Measurements from ENCODE around the gene PHACTR3.

PHACTR3 gene

GRCh38 chr20:59574308-59574707 is 30.0 kb upstream of the PHACTR3 start:
- no peak for DNase-seq

- DNase-seq = no peak
Measured at GRCh38 chr20:59575216-59575615, 29.1 kb upstream of the PHACTR3 start.

GRCh38 chr20:59575653-59576052 is 28.7 kb upstream of the PHACTR3 start:
- no peak for DNase-seq

- DNase-seq = no peak
Measured at GRCh38 chr20:59576216-59576953, 28.0 kb upstream of the PHACTR3 start.

GRCh38 chr20:59577037-59577808 is 27.1 kb upstream of the PHACTR3 start:
- no peak for DNase-seq

GRCh38 chr20:59577809-59578435 is 26.4 kb upstream of the PHACTR3 start:
- DNase-seq = no peak

- DNase-seq = no peak
Measured at GRCh38 chr20:59578436-59579403, 25.6 kb upstream of the PHACTR3 start.

GRCh38 chr20:59579404-59580145 is 24.8 kb upstream of the PHACTR3 start:
- no peak for DNase-seq

- DNase-seq = no peak
Measured at GRCh38 chr20:59580146-59580946, 24.0 kb upstream of the PHACTR3 start.

GRCh38 chr20:59580991-59581401 is 23.3 kb upstream of the PHACTR3 start:
- no peak for DNase-seq

- no peak for DNase-seq
Measured at GRCh38 chr20:59581993-59582679, 22.2 kb upstream of the PHACTR3 start.

GRCh38 chr20:59583428-59584277 is 20.7 kb upstream of the PHACTR3 start:
- no peak for DNase-seq

- DNase-seq = no peak
Measured at GRCh38 chr20:59584278-59584925, 19.9 kb upstream of the PHACTR3 start.

- DNase-seq = no peak
Measured at GRCh38 chr20:59585714-59586409, 18.5 kb upstream of the PHACTR3 start.

- DNase-seq = no peak
Measured at GRCh38 chr20:59586613-59587012, 17.7 kb upstream of the PHACTR3 start.

- no peak for DNase-seq
Measured at GRCh38 chr20:59587570-59587969, 16.8 kb upstream of the PHACTR3 start.

- no peak for DNase-seq
Measured at GRCh38 chr20:59588236-59588855, 16.0 kb upstream of the PHACTR3 start.
